KMS-11 (cell line): ENCODE measurements around the gene DIP2C.

Experiments
- H2AFZ ChIP-seq: fragments of 200-600 bp; sonication (generic); 2 replicates; pipeline ENCODE4 v1.6.1; 2016; ENCODE audit warnings: antibody characterized with exemption, mixed run types, low read depth
- H3K27ac ChIP-seq: fragments of 200-600 bp; sonication (generic); 2 replicates; pipeline ENCODE4 v1.6.1; 2016; ENCODE audit warnings: mild to moderate bottlenecking, mixed run types
- H3K27me3 ChIP-seq: fragments of 200-600 bp; sonication (generic); 2 replicates; pipeline ENCODE4 v1.6.1; 2017; ENCODE audit warnings: mild to moderate bottlenecking, low read depth, mixed run types, moderate library complexity; ENCODE audit not compliant: insufficient read depth
- H3K36me3 ChIP-seq: fragments of 200-600 bp; sonication (generic); 2 replicates; pipeline ENCODE4 v1.6.1; 2017; ENCODE audit warnings: mild to moderate bottlenecking, mixed run types; ENCODE audit not compliant: insufficient read depth
- H3K4me1 ChIP-seq: fragments of 200-600 bp; sonication (generic); 2 replicates; pipeline ENCODE4 v1.6.1; 2016; ENCODE audit warnings: mild to moderate bottlenecking, low read depth, mixed run types; ENCODE audit not compliant: poor library complexity, severe bottlenecking
- H3K4me2 ChIP-seq: fragments of 200-600 bp; sonication (generic); 2 replicates; pipeline ENCODE4 v1.7.0; 2016; ENCODE audit warnings: mild to moderate bottlenecking, mixed run types
- H3K4me3 ChIP-seq: fragments of 200-600 bp; sonication (generic); IDR thresholded peaks from 2 replicates; pipeline ENCODE4 v1.6.1; 2017; ENCODE audit warnings: low read depth, low read length, mixed read lengths; ENCODE audit not compliant: insufficient read depth
- H3K79me2 ChIP-seq: fragments of 200-600 bp; sonication (generic); 2 replicates; pipeline ENCODE4 v1.6.1; 2016; ENCODE audit warnings: low read depth, mixed run types; ENCODE audit not compliant: insufficient read depth
- H3K9ac ChIP-seq: fragments of 200-600 bp; sonication (generic); 2 replicates; pipeline ENCODE4 v1.6.1; 2016; ENCODE audit warnings: mild to moderate bottlenecking, mixed run types
- H4K20me1 ChIP-seq: fragments of 200-600 bp; sonication (generic); 2 replicates; pipeline ENCODE4 v1.6.1; 2016; ENCODE audit warnings: mild to moderate bottlenecking, mixed run types; ENCODE audit not compliant: insufficient read depth
- TF ChIP-seq, protein P1 (sequence below): fragments of 200-600 bp; sonication (generic); conservative IDR thresholded peaks from 2 replicates; pipeline ENCODE4 v1.6.1; 2017; ENCODE audit warnings: low read depth, mild to moderate bottlenecking, antibody characterized with exemption, low read length, moderate library complexity, mixed read lengths

DIP2C gene

DNA sequence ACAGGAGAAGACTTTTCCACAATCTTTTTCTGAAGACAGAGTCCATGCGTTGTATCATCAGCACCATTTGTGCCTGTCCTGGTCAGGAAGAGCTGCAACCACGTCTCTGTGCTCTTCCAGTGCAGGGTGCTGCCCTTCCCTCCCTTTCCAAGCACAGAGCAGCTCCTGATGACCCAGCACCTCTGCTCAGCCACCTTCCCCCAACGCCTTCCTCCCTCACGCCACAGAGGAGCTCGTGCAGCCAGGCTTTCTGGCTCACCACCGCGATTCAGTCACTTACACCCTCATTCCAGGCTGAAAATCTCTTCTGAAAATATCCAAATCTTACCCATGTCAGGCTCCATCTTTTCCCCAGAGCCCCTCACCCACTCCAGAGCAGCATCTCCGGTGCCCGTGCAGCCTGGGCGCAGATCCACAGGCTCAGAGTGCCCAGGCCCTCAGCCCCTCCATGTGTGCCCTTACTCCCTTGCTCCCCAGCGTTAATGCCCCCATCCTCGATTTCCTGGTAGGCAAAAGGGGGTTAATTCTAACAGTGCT is 181.5 kb downstream of the DIP2C start:
- no peak overlapping the region for H3K4me3 ChIP-seq
- TF ChIP-seq, protein P1, sequence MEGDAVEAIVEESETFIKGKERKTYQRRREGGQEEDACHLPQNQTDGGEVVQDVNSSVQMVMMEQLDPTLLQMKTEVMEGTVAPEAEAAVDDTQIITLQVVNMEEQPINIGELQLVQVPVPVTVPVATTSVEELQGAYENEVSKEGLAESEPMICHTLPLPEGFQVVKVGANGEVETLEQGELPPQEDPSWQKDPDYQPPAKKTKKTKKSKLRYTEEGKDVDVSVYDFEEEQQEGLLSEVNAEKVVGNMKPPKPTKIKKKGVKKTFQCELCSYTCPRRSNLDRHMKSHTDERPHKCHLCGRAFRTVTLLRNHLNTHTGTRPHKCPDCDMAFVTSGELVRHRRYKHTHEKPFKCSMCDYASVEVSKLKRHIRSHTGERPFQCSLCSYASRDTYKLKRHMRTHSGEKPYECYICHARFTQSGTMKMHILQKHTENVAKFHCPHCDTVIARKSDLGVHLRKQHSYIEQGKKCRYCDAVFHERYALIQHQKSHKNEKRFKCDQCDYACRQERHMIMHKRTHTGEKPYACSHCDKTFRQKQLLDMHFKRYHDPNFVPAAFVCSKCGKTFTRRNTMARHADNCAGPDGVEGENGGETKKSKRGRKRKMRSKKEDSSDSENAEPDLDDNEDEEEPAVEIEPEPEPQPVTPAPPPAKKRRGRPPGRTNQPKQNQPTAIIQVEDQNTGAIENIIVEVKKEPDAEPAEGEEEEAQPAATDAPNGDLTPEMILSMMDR: no peak
- no peaks in the 10 kb centered on the region for H3K36me3 ChIP-seq
- H2AFZ ChIP-seq: no peak overlapping the region
- H3K4me2 ChIP-seq: no peak overlapping the region
- peaks cover 6% of the 10 kb centered on the region for H3K4me1 ChIP-seq
- no peak overlapping the region for H3K9ac ChIP-seq
- H3K27me3 ChIP-seq: no peaks in the 10 kb centered on the region
- peaks cover 19% of the 10 kb centered on the region; the same call in 1 of the 2 replicates for H3K79me2 ChIP-seq
- H4K20me1 ChIP-seq: no peaks in the 10 kb centered on the region
- no peak overlapping the region for H3K27ac ChIP-seq

DNA sequence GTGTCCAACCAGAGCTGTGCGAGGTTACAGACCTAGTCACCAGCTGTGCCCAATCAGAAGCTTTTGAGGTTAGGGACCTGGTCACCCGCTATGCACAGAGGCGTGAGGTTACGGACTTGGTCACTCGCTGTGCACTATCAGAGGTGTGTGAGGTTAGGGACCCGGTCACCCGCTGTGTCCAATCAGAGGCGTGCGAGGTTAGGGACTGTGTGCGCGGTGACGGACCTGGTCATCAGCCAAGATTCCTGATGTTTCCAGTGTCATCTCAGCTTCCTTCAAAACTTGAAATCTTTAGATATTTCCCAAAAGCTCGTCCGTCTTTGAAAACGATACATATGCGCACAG is 182.1 kb downstream of the DIP2C start:
- Histone ChIP-seq H4K20me1 (no peaks in the 10 kb centered on the region), H3K27ac (no peak overlapping the region), H3K4me2 (no peak overlapping the region), H3K79me2 (peaks cover 24% of the 10 kb centered on the region; the same call in 1 of the 2 replicates), H3K9ac (no peak overlapping the region), H3K36me3 (no peaks in the 10 kb centered on the region), H3K4me1 (peaks cover 3% of the 10 kb centered on the region), H2AFZ (no peak overlapping the region), H3K27me3 (no peaks in the 10 kb centered on the region), H3K4me3 (no peak overlapping the region)
- TF ChIP-seq, protein P1: no peak

DNA sequence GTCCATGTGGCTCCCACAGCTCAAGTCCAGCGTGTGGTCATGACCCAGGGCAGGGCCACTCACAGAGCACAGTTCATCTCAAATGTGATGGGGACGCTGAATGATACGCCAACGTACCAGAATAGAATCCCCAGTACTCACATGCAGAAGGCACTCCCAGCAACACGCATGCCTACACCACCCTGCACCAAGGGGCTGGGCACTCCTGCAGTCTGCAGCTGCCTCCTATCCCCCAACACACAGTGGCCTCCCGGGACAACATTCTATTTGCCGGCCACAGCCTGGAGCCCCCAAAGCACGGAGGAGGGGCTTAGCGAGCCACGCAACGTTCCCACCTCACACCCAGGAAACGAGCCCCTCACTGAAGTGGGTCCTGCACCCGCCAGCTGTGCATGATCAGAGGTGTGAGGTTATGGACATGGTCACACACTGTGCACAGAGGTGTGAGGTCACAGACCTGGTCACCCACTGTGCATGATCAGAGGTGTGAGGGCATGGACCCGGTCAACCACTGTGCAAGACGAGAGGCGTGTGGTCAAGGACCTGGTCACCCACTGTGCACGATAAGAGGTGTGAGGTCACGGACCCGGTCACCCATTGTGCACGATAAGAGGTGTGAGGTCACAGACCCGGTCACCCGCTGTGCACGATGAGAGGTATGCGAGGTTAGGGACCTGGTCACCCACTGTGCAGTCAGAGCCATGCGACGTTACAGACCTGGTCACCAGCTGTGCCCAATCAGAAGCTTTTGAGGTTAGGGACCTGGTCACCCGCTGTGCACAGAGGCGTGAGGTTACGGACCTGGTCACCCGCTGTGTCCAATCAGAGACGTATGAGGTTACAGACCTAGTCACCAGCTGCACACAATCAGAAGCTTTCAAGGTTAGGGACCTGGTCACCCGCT is 182.8 kb downstream of the DIP2C start:
- H3K9ac ChIP-seq: no peak overlapping the region
- H3K36me3 ChIP-seq: no peaks in the 10 kb centered on the region
- no peaks in the 10 kb centered on the region for H4K20me1 ChIP-seq
- H3K4me2 ChIP-seq: no peak overlapping the region
- peaks cover 25% of the 10 kb centered on the region; the same call in 1 of the 2 replicates for H3K79me2 ChIP-seq
- no peak overlapping the region for H2AFZ ChIP-seq
- H3K4me3 ChIP-seq: no peak overlapping the region
- no peaks in the 10 kb centered on the region for H3K27me3 ChIP-seq
- TF ChIP-seq, protein P1: no peak
- H3K4me1 ChIP-seq: peaks cover 8% of the 10 kb centered on the region
- no peak overlapping the region for H3K27ac ChIP-seq

DNA sequence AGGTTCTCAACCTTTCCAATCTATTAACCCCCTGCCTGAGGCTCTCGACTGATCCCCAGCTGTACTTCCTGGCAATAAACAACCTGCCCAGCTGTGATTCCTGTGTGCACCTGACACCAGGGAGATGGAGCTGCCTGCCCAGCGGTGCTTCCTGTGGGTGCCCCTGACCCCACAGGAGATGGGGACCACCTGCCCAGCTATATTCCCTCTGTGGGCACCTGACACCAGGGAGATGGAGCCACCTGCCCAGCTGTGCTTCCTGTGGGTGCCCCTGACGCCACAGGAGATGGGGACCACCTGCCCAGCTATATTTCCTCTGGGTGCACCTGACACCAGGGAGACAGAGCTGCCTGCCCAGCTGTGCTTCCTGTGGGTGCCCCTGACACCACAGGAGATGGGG is 184.0 kb downstream of the DIP2C start:
- Histone ChIP-seq H3K9ac (no peak overlapping the region), H3K36me3 (no peaks in the 10 kb centered on the region), H4K20me1 (no peaks in the 10 kb centered on the region), H3K27ac (no peak overlapping the region), H3K79me2 (peaks cover 22% of the 10 kb centered on the region; the same call in 1 of the 2 replicates), H2AFZ (no peak overlapping the region), H3K4me2 (no peak overlapping the region), H3K4me1 (peaks cover 11% of the 10 kb centered on the region), H3K27me3 (no peaks in the 10 kb centered on the region), H3K4me3 (no peak overlapping the region)
- TF ChIP-seq, protein P1: no peak
